Fibroblast of pulmonary artery (primary cell): ENCODE data around the gene THRA.
A peak's percentile ranks its signal among the peaks of the same experiment; 100 is the strongest.

Experiments used
- DNase-seq: peaks from one replicate; pipeline ENCODE4 v3.0.0-alpha.2; 2010; ENCODE audit warnings: low read depth
- H3K4me3 ChIP-seq: replicated peaks from 2 replicates; pipeline ENCODE4 v1.5.1; 2011; ENCODE audit warnings: low read depth, mild to moderate bottlenecking, control low read depth, low read length, moderate library complexity
- TF ChIP-seq, protein P1 (sequence below): IDR thresholded peaks from 2 replicates; pipeline ENCODE4 v1.5.1; 2011; ENCODE audit warnings: mild to moderate bottlenecking, control low read depth, low read length, inconsistent platforms; ENCODE audit errors: missing control alignments

The THRA gene

DNA sequence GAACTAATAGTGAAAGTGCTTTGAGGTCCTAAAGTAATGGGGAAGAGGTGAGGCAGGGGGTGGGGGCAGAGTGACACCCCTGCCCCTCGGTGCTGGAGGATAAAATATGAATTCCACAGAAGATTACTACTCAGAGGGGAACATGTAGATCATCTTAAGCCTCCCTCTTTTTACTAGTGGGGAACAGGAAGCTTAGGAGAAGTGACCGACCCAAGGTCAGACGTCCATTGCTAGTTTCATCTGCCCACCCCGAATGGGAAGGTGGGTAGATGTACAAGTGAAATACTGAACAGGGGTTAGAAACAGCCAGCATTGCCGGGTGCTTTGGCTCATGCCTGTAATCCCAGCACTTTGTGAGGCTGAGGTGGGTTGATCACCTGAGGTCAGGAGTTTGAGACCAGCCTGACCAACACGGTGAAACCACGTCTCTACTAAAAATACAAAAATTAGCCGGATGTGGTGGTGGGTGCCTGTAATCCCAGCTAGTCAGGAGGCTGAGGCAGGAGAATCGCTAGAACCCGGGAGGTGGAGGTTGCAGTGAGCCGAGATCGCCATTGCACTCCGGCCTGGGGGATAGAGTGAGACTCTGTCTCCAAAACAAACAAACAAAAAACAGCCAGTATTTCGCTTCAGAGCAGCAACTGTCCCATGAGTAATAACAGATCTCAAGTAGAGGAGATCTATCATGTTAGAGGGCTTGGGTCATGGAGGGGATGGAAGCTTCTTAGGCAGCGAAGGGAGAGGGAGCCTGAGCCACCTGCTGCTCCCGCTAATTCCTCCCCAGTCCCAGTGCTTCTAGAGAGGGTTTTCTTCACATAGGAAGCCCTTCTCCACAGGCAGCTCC, 38.8 kb downstream of the THRA start:
- no peak for DNase-seq
- TF ChIP-seq, protein P1, sequence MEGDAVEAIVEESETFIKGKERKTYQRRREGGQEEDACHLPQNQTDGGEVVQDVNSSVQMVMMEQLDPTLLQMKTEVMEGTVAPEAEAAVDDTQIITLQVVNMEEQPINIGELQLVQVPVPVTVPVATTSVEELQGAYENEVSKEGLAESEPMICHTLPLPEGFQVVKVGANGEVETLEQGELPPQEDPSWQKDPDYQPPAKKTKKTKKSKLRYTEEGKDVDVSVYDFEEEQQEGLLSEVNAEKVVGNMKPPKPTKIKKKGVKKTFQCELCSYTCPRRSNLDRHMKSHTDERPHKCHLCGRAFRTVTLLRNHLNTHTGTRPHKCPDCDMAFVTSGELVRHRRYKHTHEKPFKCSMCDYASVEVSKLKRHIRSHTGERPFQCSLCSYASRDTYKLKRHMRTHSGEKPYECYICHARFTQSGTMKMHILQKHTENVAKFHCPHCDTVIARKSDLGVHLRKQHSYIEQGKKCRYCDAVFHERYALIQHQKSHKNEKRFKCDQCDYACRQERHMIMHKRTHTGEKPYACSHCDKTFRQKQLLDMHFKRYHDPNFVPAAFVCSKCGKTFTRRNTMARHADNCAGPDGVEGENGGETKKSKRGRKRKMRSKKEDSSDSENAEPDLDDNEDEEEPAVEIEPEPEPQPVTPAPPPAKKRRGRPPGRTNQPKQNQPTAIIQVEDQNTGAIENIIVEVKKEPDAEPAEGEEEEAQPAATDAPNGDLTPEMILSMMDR = no peak
- H3K4me3 ChIP-seq = peak overlapping the region; percentile 89

DNA sequence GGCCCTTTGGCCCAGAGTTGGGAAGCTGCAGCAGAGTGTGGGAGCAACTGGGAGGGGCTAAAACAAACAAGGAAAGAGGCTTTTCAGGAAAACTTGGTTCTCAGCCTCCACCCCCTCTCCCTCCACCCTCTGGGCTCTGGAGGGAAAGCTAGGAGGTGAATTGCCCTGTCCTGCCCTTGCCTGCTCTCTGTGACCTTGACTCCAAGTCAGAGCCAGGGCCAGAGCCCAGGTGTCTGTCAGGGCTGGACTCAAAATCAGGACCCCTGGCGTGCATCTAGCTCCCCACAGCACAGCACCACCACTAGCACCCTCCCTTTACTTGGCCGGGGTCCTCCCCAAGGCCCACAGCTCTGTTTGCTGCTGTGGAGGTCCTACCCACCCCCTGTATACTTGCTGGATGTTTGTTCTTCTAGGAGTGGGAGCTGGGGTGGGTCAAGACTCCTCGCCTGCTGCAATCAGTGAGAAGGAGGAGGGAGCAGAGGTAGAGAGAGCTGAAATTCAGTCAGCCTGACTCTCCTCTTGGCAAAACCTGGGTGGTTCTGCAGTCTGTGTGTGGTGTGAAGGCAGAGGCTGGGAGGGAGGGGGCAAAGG, 40.4 kb downstream of the THRA start:
- no peak for DNase-seq

DNA sequence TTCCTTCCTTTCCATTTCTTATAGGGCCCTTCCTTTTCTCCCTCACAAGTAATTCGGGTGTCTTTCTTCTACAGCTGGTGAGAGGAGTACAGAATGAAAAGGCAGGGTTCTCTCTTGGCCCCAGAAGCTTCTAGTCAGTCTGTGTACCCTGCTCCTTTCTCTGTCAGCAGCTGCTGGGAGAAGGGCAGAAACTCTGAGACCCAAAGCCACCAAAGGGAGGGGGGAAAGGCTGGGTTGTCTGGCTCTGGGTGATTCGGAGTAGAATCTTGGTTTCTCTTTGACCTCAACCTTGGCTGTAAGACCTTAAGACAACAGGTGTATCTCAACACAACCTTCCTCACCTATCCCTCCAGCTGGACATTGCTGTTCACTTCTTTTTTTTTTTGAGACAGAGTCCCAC, 40.9 kb downstream of the THRA start:
- no peak for DNase-seq
- no peak overlapping the region for H3K4me3 ChIP-seq
- TF ChIP-seq, protein P1 = no peak

More for the DNA sequence above, 40.4 kb downstream of the THRA start:
- TF ChIP-seq, protein P1 = no peak
- no peak overlapping the region for H3K4me3 ChIP-seq

DNA sequence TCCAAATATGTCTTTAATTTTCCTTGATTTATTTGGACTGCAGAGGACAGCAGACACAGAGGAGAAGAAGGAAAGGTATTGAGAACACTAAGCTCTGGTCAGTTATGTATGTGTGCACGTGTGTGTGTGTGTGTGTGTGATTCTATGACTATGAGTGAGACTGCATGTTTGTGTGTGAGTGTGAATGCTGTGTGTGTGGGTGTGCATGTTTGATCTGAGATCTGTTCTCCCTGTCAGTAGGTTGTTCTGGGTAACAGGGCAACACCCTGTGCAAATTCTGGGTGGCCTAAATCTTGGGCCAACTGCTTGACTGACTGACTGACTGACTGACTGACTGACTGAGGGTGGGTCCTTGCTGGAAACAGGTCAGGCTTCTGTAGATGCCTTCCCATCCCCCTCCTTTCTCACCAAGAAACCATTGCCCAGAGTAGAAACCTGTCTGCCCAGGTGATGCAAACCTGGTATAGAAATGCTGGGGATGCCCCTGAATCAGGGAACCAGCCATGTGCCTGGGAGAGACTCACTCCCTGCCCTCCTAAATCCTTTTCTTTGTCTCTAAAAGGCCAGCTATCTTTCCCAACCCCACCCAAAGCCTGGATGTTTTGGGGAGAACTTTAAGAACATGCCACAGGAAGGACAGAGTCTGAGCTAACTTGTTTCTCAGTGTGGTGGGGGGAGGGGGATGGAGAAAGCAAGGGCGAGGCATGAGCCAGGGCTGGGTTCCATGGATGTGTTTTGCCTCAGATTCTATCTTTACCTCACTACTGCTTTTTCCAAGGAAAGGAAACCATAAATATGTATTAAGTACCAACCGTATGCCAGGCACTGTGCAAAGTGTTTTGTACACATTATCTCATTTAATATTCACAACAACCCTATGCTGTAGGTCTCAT, 42.1 kb downstream of the THRA start:
- TF ChIP-seq, protein P1 = no peak
- DNase-seq = no peak
- H3K4me3 ChIP-seq = no peak overlapping the region

DNA sequence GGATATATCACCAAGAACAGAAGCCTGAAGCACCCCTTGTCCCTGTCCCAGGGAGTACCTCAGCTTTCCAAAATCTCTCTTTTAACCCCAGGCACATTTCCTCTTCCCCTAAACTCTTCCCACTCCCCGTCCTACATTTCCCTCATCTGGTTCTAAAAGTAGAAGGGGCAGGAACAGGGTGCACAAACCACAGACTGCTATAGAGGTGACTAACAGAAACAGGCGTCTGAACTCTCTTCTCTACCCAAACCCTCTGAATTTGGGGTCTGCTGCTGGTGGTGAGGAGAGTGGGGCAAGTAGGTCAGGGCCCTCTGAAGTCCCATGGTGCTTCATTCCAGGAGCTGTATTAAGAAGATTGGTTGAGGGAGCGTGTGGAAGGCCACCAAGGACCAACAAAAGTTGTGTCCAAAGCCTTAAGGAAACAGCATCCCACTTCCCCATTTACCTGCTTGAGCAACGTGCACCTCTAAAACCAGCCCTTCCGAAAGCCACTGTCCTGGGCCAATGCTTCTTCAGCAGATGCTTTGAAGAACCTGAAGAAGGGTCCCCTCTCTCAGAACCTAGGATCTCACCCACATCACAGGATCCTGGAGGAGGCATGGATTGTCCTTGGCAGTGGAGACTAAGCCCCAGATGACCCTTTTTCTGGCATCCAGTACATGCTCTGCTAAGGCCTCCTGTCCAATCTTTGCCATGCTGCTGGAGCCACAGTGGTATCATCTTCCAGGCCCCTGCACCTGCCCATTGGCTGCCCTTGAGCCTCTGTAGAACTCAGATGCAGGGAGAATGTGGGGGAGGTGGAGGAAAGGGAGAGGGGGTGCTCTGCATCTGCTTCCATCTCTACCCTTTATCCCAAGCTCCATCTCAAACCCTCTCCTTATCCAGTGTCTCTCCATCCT, 43.3 kb downstream of the THRA start:
- no peak for DNase-seq
- TF ChIP-seq, protein P1 = no peak
- H3K4me3 ChIP-seq = no peak overlapping the region
